GM12891 (cell line): ENCODE results near the gene SMCO3.

Experiments
- DNase-seq: peaks from one replicate; pipeline ENCODE4 v3.0.0; 2011; ENCODE audit warnings: low spot score; ENCODE audit not compliant: insufficient read length
- FAIRE-seq: peaks from 2 replicates; lab custom pipeline; 2011; peaks lifted over from hg19 to GRCh38; lab: Jason Lieb, UNC
- PAX5 ChIP-seq: IDR thresholded peaks from 2 replicates; pipeline ENCODE4 v1.6.1; 2011; ENCODE audit warnings: low read length, moderate library complexity, mild to moderate bottlenecking; ENCODE audit not compliant: insufficient read depth, severe bottlenecking
- POLR2A ChIP-seq: IDR thresholded peaks from 2 replicates; pipeline ENCODE4 v1.6.1; 2011; ENCODE audit warnings: low read depth, low read length, control low read depth
- POLR2AphosphoS5 ChIP-seq: IDR thresholded peaks from 2 replicates; pipeline ENCODE4 v1.6.1; 2011; ENCODE audit warnings: low read depth, low read length, control low read depth
- POU2F2 ChIP-seq: IDR thresholded peaks from 2 replicates; pipeline ENCODE4 v1.6.1; 2011; ENCODE audit warnings: low read depth, mild to moderate bottlenecking, control low read depth, low read length, moderate library complexity
- SPI1 ChIP-seq: IDR thresholded peaks from 2 replicates; pipeline ENCODE4 v1.6.1; 2011; ENCODE audit warnings: low read depth, low read length, control low read depth
- TAF1 ChIP-seq: IDR thresholded peaks from 2 replicates; pipeline ENCODE4 v1.6.1; 2011; ENCODE audit warnings: low read depth, low read length, control low read depth

The SMCO3 gene

GRCh38 chr12:14756334-14757143 is 57.4 kb downstream of the SMCO3 start:
- TF ChIP-seq TAF1: no peak
- no peak for TF ChIP-seq POU2F2
- no peak for TF ChIP-seq POLR2AphosphoS5
- TF ChIP-seq SPI1: no peak
- no peak for TF ChIP-seq POLR2A
- TF ChIP-seq PAX5: no peak
- no peak for FAIRE-seq

More at GRCh38 chr12:14756334-14757143, 57.4 kb downstream of the SMCO3 start:
- DNase-seq: no peak
